HG02623 (cell line): Measurements from ENCODE around the gene ATP11A.
"Not testable (repeated sequence)": the region's sequence is repeated elsewhere in the genome, so short reads cannot be mapped to it uniquely, and the experiment has no call there.

ENCODE experiments used
- ATAC-seq: cut with Tn5 transposase; IDR thresholded peaks from one replicate; pipeline ENCODE4 v1.9.1; 2021; ENCODE audit warnings: moderate library complexity; ENCODE audit not compliant: unreplicated experiment

ATP11A gene

GRCh38 chr13:112669881-112670499 is 19.8 kb upstream of the ATP11A start:
- ATAC-seq, result no peak

DNA sequence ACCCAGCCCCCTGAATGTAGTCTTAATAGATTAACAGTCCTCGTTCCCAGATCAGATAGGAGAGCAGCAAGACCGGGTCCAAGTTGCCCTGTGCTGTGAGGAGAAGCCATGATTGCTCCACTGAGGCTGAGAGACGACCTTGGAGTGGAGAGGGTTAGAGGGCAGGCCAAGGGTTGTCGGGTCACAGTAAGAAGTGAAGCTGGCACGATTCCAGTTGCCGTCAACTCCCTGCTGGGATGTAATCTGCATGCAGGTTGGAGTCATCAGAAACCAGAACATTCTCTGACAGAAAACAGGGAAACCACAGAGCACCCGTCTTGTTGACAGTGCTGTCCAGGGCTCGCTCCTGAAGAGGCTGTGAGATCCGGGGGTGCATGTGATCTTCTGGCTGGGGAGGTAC is 19.0 kb upstream of the ATP11A start:
- ATAC-seq, result no peak

- ATAC-seq, result no peak
Measured at GRCh38 chr13:112671359-112671758, 18.5 kb upstream of the ATP11A start.

DNA sequence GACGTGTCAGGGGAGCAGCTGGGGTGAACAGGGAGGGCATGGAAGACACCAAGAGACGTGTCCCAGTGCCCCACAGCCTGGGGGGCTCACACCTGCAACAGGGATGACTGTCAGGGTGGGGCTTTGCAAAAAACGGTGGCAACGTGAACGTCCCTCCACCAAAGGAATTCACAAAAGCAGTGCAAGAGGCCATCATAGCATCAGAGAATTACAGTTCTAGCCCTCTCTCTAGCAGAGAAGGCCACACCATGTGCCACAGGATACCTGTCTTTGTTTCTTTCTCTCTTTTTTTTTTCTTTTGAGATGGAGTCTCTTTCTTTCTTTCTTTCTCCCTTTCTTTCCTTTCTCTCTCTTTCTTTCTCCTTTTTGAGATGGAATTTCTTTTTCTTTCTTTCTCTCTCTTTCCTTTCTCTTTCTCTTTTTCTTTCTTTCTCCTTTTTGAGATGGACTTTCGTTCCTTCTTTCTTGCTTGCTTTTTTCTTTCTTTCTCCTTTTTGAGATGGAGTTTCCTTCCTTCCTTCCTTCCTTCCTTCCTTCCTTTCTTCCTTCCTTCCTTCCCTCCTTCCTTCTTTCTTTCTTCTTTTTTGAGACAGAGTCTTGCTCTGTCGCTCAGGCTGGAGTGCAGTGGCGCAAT is 17.1 kb upstream of the ATP11A start:
- ATAC-seq, result no peak

- no peak for ATAC-seq
Measured at GRCh38 chr13:112674412-112675365, 15.1 kb upstream of the ATP11A start.

DNA sequence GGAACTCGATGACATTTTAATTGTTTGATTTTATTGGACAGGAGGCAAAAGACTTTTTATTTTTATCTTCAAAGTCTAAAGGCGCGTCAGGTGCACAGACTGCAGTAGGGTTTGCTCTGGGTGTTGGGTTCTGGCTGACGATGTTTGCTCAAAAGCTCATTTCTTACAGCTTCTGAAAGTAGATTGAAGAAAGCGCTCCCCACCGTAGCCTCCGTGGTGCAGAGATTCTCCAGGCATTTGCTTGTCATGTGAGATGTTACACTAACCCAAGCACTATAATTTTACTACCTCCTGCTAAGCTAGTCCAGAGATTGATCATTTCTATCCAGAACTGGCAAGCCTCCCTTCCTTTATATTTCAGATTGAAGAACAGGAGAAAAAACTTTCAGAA is 14.5 kb upstream of the ATP11A start:
- no peak for ATAC-seq

- ATAC-seq, result not testable (repeated sequence)
Measured at GRCh38 chr13:112677421-112677962, 12.3 kb upstream of the ATP11A start.

DNA sequence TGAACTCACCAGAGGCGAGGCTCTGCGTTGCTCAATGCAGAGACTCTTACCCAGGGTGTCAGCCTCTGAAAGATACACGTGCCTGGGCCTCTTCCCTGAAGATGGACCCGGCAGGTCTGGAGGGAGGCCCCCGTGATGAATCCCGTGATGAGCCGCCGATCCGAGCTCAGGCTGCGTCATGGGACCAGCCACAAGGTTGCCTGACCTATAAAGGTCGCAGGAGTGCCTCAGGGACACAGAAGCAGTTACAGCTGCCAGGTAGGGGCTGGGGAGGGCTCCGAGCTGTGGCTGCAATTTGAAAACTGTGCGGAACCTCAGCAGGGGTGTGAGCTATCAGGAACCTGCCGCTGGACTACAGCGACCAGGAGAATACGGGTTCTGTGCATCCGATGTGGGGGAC is 10.5 kb upstream of the ATP11A start:
- ATAC-seq, result no peak

- no peak for ATAC-seq
Measured at GRCh38 chr13:112679932-112680677, 9.7 kb upstream of the ATP11A start.

DNA sequence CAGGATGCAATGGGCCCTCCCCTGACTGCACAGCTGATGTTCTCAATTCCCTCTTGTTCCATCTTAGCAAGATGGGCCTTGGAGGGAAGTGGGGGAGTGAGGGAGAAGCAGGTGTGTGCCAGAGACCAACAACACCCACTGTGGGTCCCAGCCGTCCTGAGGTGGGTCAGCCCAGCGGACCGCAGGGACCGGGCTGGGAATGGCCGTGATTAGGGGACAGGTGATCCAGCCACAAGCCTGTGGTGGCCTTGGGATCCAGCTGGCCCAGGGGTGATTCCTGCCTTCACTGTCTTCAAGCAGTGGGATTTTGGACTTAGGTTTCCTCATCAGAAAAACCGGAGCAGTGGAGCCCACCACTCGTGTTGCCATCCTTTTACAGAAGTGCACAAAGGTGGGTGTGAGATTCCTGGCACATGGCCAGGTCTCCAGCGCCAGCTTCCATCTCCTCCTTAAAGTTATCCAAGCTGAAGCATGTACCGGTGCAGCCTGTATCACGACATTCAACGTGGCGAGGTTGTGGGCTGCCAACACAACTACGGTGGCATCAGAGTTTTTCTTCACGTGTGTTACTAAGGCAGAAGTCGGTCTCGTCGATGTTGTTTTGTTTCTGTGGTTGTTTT is 9.0 kb upstream of the ATP11A start:
- no peak for ATAC-seq

DNA sequence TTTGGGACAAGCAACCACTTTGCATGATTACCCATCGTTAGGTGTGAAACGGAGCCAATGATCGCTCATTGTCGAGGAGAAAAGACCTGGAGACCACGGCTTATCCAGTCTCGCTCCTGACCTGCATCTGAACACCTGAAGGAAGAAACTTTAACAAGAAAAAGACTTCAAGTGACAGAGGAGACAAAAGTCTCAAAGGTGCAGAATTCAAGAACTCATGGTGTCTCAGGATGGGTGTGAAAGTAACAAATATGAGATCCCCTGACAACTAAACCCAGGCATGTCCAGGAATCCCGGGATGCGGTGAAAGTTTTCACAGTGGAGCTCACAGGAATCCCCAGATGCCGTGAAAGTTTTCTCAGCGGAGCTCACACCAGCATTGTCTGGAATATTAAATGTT is 6.3 kb upstream of the ATP11A start:
- no peak for ATAC-seq

- no peak for ATAC-seq
Measured at GRCh38 chr13:112684071-112684845, 5.6 kb upstream of the ATP11A start.

GRCh38 chr13:112685189-112685805 is 4.5 kb upstream of the ATP11A start:
- ATAC-seq, result not testable (repeated sequence)

- ATAC-seq, result no peak
Measured at GRCh38 chr13:112685896-112686295, 3.9 kb upstream of the ATP11A start.

DNA sequence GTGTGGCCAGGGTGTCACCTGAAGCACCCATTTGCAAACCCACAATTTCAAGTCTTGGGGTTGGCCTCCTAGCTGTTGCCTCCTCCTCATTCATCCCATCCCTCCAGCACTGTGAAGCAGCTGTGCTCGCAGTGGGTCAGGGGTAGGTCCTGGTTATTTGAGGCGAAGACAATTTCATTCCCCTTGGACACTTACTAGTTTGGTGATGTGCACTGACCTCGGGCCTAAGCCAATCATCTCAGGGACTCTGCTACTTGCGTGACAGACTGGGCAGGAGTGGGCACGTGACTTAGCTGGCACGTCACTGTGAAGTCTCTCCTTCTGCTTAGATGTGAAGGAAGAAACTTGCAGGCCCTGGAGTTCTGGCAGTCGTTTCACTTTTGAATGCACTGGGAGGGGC is 3.5 kb upstream of the ATP11A start:
- no peak for ATAC-seq

GRCh38 chr13:112686987-112687386 is 2.9 kb upstream of the ATP11A start:
- no peak for ATAC-seq

- no peak for ATAC-seq
Measured at GRCh38 chr13:112687836-112688559, 1.8 kb upstream of the ATP11A start.

GRCh38 chr13:112688560-112689302 is 1.1 kb upstream of the ATP11A start:
- no peak for ATAC-seq
